Left cardiac atrium (tissue), 4 donors: Measurements from ENCODE around the gene ZNF669. TPM values are rescaled to one million over a fixed set of nuclear protein-coding genes. Genes with fewer than 3 reads are reported as not detected.
"Not testable (repeated sequence)": the region's sequence is repeated elsewhere in the genome, so short reads cannot be mapped to it uniquely, and the experiment has no call there.

Experiments used
- ATAC-seq, 2 donors: fragments of 200-7000 bp; cut with Tn5 transposase; one replicate each; pipeline ENCODE4 v1.9.1; 2020; ENCODE audit warnings: mild to moderate bottlenecking in 2 of 2, moderate library complexity in 2 of 2
- DNase-seq: peaks from one replicate; pipeline ENCODE4 v3.0.0-alpha.2; 2020
- intact Hi-C, 2 donors: fragments of 100-400 bp; cut with DNase I; formaldehyde crosslinking; loops; one replicate each; pipeline versions ENCODE4 v1.14.1 to v1.15.1; 2022 to 2023
- long read RNA-seq: library from polyadenylated mRNA; unstranded; transcript quantifications from one replicate; pipeline ENCODE4 v2.0.0, GENCODE V29; 2021
- total RNA-seq, 2 donors: library from RNA; stranded (reverse); fragmentation: NEBNext Ultra II Directional; extraction: Animal tissue kit (Norgen Biotek cat#: 25700); gene quantifications; one replicate each; pipeline ENCODE4 v1.2.1, GENCODE V29; 2021
- donor health status: DM: no; HTN: yes; CAD: no.
- donor health status: DM: no; HTN: yes; CAD: no; lungs with severe emphysema.
- donor health status: DM: yes; HTN: yes; CAD: no.
- donor health status: Dilated cardiomyopathy.

ZNF669 gene
- 1 to 10 TPM; 5.1 TPM for total RNA-seq
- long read RNA-seq, partial matches to known transcripts: 1 of 4 reads
- long read RNA-seq, other reads (novel, unspliced or antisense): 0 of 4 reads

GRCh38 chr1:247103859-247104591, at the start of gene ZNF669:
Gene ZNF669, minus strand, starts transcription at chr1:247104356. Its CDS starts 157 bp downstream, at chr1:247104199.
- DNase-seq (peak; percentile 98), ATAC-seq (peak; percentile 100)
- intact Hi-C loops: no loop called here

GRCh38 chr1:247147781-247148180, 43.6 kb upstream of the ZNF669 start:
- intact Hi-C loops: no loop called here
- ATAC-seq: no peak
- no peak for DNase-seq

GRCh38 chr1:247147120-247147519, 43.0 kb upstream of the ZNF669 start:
- DNase-seq, intact Hi-C loops, ATAC-seq: not testable (repeated sequence)

- intact Hi-C loops: no loop called here
- ATAC-seq (no peak), DNase-seq (no peak)
Measured at GRCh38 chr1:247146671-247147070, 42.5 kb upstream of the ZNF669 start.

GRCh38 chr1:247145279-247145678, 41.1 kb upstream of the ZNF669 start:
- intact Hi-C loops: no loop called here
- DNase-seq: no peak
- ATAC-seq: no peak

- intact Hi-C loops, DNase-seq, ATAC-seq: not testable (repeated sequence)
Measured at GRCh38 chr1:247139557-247139956, 35.4 kb upstream of the ZNF669 start.

GRCh38 chr1:247131236-247131635, 27.1 kb upstream of the ZNF669 start:
- intact Hi-C loops: no loop called here
- ATAC-seq (no peak), DNase-seq (no peak)

GRCh38 chr1:247127519-247128282, 23.5 kb upstream of the ZNF669 start:
- ATAC-seq, DNase-seq: not testable (repeated sequence)
- intact Hi-C loops: loop anchor here (5.0 kb wide), 1 partner anchor 40 kb away; no protein-coding TSS in a partner anchor

- ATAC-seq: peak; percentile 91 to 92
- intact Hi-C loops: loop anchor here (5.0 kb wide), 1 partner anchor 41 kb away; no protein-coding TSS in a partner anchor
- DNase-seq: not testable (repeated sequence)
Measured at GRCh38 chr1:247126601-247127000, 22.4 kb upstream of the ZNF669 start.

- peak; percentile 100 for ATAC-seq
- intact Hi-C loops: loop anchor here (5.0 kb wide), 1 partner anchor 41 kb away; no protein-coding TSS in a partner anchor
- DNase-seq: not testable (repeated sequence)
Measured at GRCh38 chr1:247126166-247126565, 22.0 kb upstream of the ZNF669 start.

GRCh38 chr1:247121382-247121781, 17.2 kb upstream of the ZNF669 start:
- DNase-seq: no peak
- ATAC-seq: no peak
- intact Hi-C loops: no loop called here

- ATAC-seq, intact Hi-C loops, DNase-seq: not testable (repeated sequence)
Measured at GRCh38 chr1:247120408-247120668, 16.2 kb upstream of the ZNF669 start.

GRCh38 chr1:247119600-247120407, 15.6 kb upstream of the ZNF669 start:
- ATAC-seq: no peak

GRCh38 chr1:247118946-247119446, 14.8 kb upstream of the ZNF669 start:
- intact Hi-C loops: no loop called here

More at GRCh38 chr1:247119600-247120407, 15.6 kb upstream of the ZNF669 start:
- intact Hi-C loops: no loop called here
- DNase-seq: no peak

GRCh38 chr1:247115545-247115944, 11.4 kb upstream of the ZNF669 start:
- DNase-seq (no peak), ATAC-seq (no peak)
- intact Hi-C loops: no loop called here

More at GRCh38 chr1:247118946-247119446, 14.8 kb upstream of the ZNF669 start:
- no peak for DNase-seq
- ATAC-seq: no peak

GRCh38 chr1:247115141-247115510, 11.0 kb upstream of the ZNF669 start:
- intact Hi-C loops: no loop called here
- DNase-seq: no peak
- no peak for ATAC-seq

GRCh38 chr1:247114351-247115140, 10.4 kb upstream of the ZNF669 start:
- DNase-seq (no peak), ATAC-seq (no peak)
- intact Hi-C loops: no loop called here

GRCh38 chr1:247113733-247114271, 9.6 kb upstream of the ZNF669 start:
- DNase-seq (no peak), ATAC-seq (no peak)
- intact Hi-C loops: no loop called here
